Peyer's patch (tissue), 4 donors: ENCODE results near the gene ZNRF4. TPM values are rescaled to one million over a fixed set of nuclear protein-coding genes. Genes with fewer than 3 reads are reported as not detected.

ENCODE experiments used
- DNase-seq, 3 donors: peaks; one replicate each; pipeline ENCODE4 v3.0.0-alpha.2; 2017 to 2019
- H3K27ac ChIP-seq, 4 donors: fragments of 200-600 bp; sonication (generic); one replicate each; pipeline ENCODE4 v1.5.1; 2016 to 2019
- H3K27me3 ChIP-seq, 2 donors: fragments of 200-600 bp; sonication (generic); one replicate each; pipeline ENCODE4 v1.5.1; 2019
- H3K36me3 ChIP-seq, 3 donors: fragments of 200-600 bp; sonication (generic); one replicate each; pipeline ENCODE4 v1.5.1; 2016 to 2019
- H3K4me1 ChIP-seq, 4 donors: fragments of 200-600 bp; sonication (generic); one replicate each; pipeline ENCODE4 v1.5.1; 2016 to 2019
- H3K4me3 ChIP-seq, 4 donors: fragments of 200-600 bp; sonication (generic); 1 replicate in 3 of 4; 2 replicates in 1 of 4; pipeline ENCODE4 v1.5.1; 2016 to 2019; ENCODE audit warnings: mild to moderate bottlenecking in 1 of 4
- H3K9me3 ChIP-seq, 4 donors: fragments of 200-600 bp; sonication (generic); one replicate each; pipeline ENCODE4 v1.5.1; 2016 to 2019; ENCODE audit warnings: mild to moderate bottlenecking in 1 of 4
- CTCF ChIP-seq, 6 experiments: fragments of 450-650 bp in 4 of 6; fragments of 200-600 bp in 2 of 6; sonication (generic) in 1 of 6; IDR thresholded peaks; one replicate each; pipeline ENCODE4 v1.5.1; 2017 to 2019; ENCODE audit warnings: antibody characterized with exemption in 6 of 6, mild to moderate bottlenecking in 3 of 6, moderate library complexity in 1 of 6
- POLR2A ChIP-seq, 2 donors: fragments of 450-650 bp; IDR thresholded peaks; one replicate each; pipeline ENCODE4 v1.5.1; 2017; ENCODE audit warnings: antibody characterized with exemption in 2 of 2, mild to moderate bottlenecking in 2 of 2, moderate library complexity in 2 of 2
- total RNA-seq, 4 donors: library from RNA; depleted of rRNA; stranded (reverse); fragments of >200 nt; gene quantifications; one replicate each; pipeline ENCODE4 v1.1.0, GENCODE V29; 2016

The ZNRF4 gene
- total RNA-seq, 4 donors from 2014 or later = not detected

GRCh38 chr19:5487222-5487621 lies 32.0 kb downstream of the ZNRF4 start:
- Histone ChIP-seq H3K36me3 (no peaks in the 10 kb centered on the region), H3K4me1 (no peaks in the 10 kb centered on the region), H3K9me3 (no peaks in the 10 kb centered on the region), H3K27me3 (no peaks in the 10 kb centered on the region), H3K4me3 (no peak overlapping the region), H3K27ac (no peak overlapping the region)
- TF ChIP-seq POLR2A (IDR thresholded peaks at IDR 0.05) (no peak), CTCF (IDR thresholded peaks at IDR 0.05) (no peak)
- DNase-seq = no peak

DNA sequence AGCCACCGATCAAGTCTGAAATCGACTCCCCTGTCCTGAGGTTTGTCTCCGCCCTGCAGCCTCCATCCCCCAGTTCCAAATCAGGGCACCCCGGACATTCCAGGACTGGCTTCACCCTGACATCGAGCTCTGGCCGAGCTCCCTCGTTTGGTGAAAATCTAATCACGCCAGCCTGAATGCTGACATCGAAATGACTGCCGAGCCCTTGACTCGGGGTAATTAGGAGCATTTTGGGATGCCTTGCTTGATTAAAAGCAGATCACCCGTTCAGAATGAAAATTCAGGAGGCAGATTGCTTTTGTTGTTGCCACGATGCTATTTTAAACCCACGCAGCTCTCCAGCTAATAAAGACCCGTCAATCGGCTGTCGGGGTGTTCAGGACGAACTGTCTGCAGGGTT lies 34.3 kb downstream of the ZNRF4 start:
- Histone ChIP-seq H3K27me3 (no peaks in the 10 kb centered on the region), H3K4me3 (no peak overlapping the region)
- TF ChIP-seq CTCF (IDR thresholded peaks at IDR 0.05) (no peak), POLR2A (IDR thresholded peaks at IDR 0.05) (no peak)

GRCh38 chr19:5491565-5491964 lies 36.3 kb downstream of the ZNRF4 start:
- H3K9me3 ChIP-seq = no peaks in the 10 kb centered on the region
- no peaks in the 10 kb centered on the region for H3K27me3 ChIP-seq
- H3K4me1 ChIP-seq = no peaks in the 10 kb centered on the region
- TF ChIP-seq POLR2A (IDR thresholded peaks at IDR 0.05) (no peak), CTCF (IDR thresholded peaks at IDR 0.05) (no peak)
- no peak overlapping the region for H3K4me3 ChIP-seq
- H3K27ac ChIP-seq = no peak overlapping the region
- DNase-seq = no peak
- H3K36me3 ChIP-seq = no peaks in the 10 kb centered on the region

More for the DNA sequence above, 34.3 kb downstream of the ZNRF4 start:
- Histone ChIP-seq H3K9me3 (no peaks in the 10 kb centered on the region), H3K27ac (no peak overlapping the region), H3K36me3 (no peaks in the 10 kb centered on the region), H3K4me1 (no peaks in the 10 kb centered on the region)
- no peak for DNase-seq

DNA sequence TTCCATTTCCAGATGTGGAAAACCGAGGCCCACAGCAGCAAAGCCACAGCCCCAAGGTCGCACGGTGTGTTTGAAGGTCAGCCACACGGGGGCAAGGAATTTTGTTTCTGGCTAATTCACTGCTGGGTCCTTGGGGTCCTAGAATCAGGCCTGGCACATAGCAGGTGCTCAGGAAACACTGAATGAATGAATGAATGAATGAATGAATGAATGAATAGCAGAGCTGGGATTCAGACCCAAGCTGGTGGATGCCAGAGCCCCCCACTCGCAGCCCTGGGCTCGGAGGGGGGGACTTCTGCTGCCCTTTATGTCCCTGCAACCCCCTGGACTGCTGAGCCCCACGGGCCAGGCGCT lies 37.0 kb downstream of the ZNRF4 start:
- DNase-seq = no peak
- H3K4me3 ChIP-seq = no peak overlapping the region
- no peaks in the 10 kb centered on the region for H3K36me3 ChIP-seq
- no peaks in the 10 kb centered on the region for H3K9me3 ChIP-seq
- no peaks in the 10 kb centered on the region for H3K4me1 ChIP-seq
- H3K27me3 ChIP-seq = no peaks in the 10 kb centered on the region
- H3K27ac ChIP-seq = no peak overlapping the region
- TF ChIP-seq CTCF (IDR thresholded peaks at IDR 0.05) (no peak), POLR2A (IDR thresholded peaks at IDR 0.05) (no peak)

GRCh38 chr19:5492635-5493409 lies 37.6 kb downstream of the ZNRF4 start:
- Histone ChIP-seq H3K4me3 (no peak overlapping the region), H3K27me3 (no peaks in the 10 kb centered on the region), H3K27ac (no peak overlapping the region), H3K36me3 (no peaks in the 10 kb centered on the region), H3K4me1 (no peaks in the 10 kb centered on the region), H3K9me3 (no peaks in the 10 kb centered on the region)
- DNase-seq = no peak
- TF ChIP-seq POLR2A (IDR thresholded peaks at IDR 0.05) = no peak
- TF ChIP-seq CTCF (IDR thresholded peaks at IDR 0.05) = no peak
